ENCODE measurements around the gene C2CD3.
"Not testable (repeated sequence)": the region's sequence is repeated elsewhere in the genome, so short reads cannot be mapped to it uniquely, and the experiment has no call there.

Gene C2CD3

GRCh38 chr11:74141241-74141695, 29.5 kb downstream of the C2CD3 start:
- Mint-ChIP-seq H3K27ac (no peak overlapping the region), H3K9me3 (no peaks in the 10 kb centered on the region), H3K4me1 (no peaks in the 10 kb centered on the region), H3K27me3 (no peaks in the 10 kb centered on the region), H3K4me3 (no peak overlapping the region)
- DNase-seq (no peak), ATAC-seq (no peak)

- not testable (repeated sequence) for H3K9me3 Mint-ChIP-seq
These were observed 30.8 kb downstream of the C2CD3 start for GRCh38 chr11:74139919-74140431.

GRCh38 chr11:74139151-74139918, 31.5 kb downstream of the C2CD3 start:
- Mint-ChIP-seq H3K27ac (no peak overlapping the region), H3K4me3 (no peak overlapping the region)

More at GRCh38 chr11:74139919-74140431, 30.8 kb downstream of the C2CD3 start:
- not testable (repeated sequence) for H3K27ac Mint-ChIP-seq, ATAC-seq, H3K4me3 Mint-ChIP-seq, DNase-seq, H3K4me1 Mint-ChIP-seq, H3K27me3 Mint-ChIP-seq

GRCh38 chr11:74138572-74138971, 32.2 kb downstream of the C2CD3 start:
- no peak overlapping the region for H3K27ac Mint-ChIP-seq
- no peak overlapping the region for H3K4me3 Mint-ChIP-seq
- H3K4me1 Mint-ChIP-seq = no peaks in the 10 kb centered on the region
- H3K27me3 Mint-ChIP-seq = no peaks in the 10 kb centered on the region
- DNase-seq (no peak), ATAC-seq (no peak)
- no peaks in the 10 kb centered on the region for H3K9me3 Mint-ChIP-seq

More at GRCh38 chr11:74139151-74139918, 31.5 kb downstream of the C2CD3 start:
- Mint-ChIP-seq H3K4me1 (no peaks in the 10 kb centered on the region), H3K9me3 (no peaks in the 10 kb centered on the region), H3K27me3 (no peaks in the 10 kb centered on the region)
- DNase-seq = no peak
- no peak for ATAC-seq

GRCh38 chr11:74138021-74138420, 32.8 kb downstream of the C2CD3 start:
- Mint-ChIP-seq H3K27ac (no peak overlapping the region), H3K9me3 (no peaks in the 10 kb centered on the region), H3K27me3 (no peaks in the 10 kb centered on the region), H3K4me1 (no peaks in the 10 kb centered on the region), H3K4me3 (no peak overlapping the region)
- DNase-seq (no peak), ATAC-seq (no peak)

GRCh38 chr11:74135127-74135840, 35.5 kb downstream of the C2CD3 start:
- Mint-ChIP-seq H3K9me3 (no peaks in the 10 kb centered on the region), H3K4me3 (no peak overlapping the region), H3K27me3 (no peaks in the 10 kb centered on the region), H3K4me1 (no peaks in the 10 kb centered on the region), H3K27ac (peak overlapping the region in 1 of 2 donors; percentile 20)
- ATAC-seq = no peak
- no peak for DNase-seq

GRCh38 chr11:74134661-74135060, 36.1 kb downstream of the C2CD3 start:
- no peaks in the 10 kb centered on the region for H3K9me3 Mint-ChIP-seq
- H3K27me3 Mint-ChIP-seq = no peaks in the 10 kb centered on the region
- DNase-seq (no peak), ATAC-seq (no peak)
- H3K4me3 Mint-ChIP-seq = no peak overlapping the region
- no peaks in the 10 kb centered on the region for H3K4me1 Mint-ChIP-seq
- H3K27ac Mint-ChIP-seq = no peak overlapping the region

- ATAC-seq (no peak), DNase-seq (no peak)
- no peak overlapping the region for H3K4me3 Mint-ChIP-seq
- no peaks in the 10 kb centered on the region for H3K4me1 Mint-ChIP-seq
- H3K9me3 Mint-ChIP-seq = no peaks in the 10 kb centered on the region
- no peaks in the 10 kb centered on the region for H3K27me3 Mint-ChIP-seq
- H3K27ac Mint-ChIP-seq = no peak overlapping the region
These were observed 37.4 kb downstream of the C2CD3 start for GRCh38 chr11:74133436-74133835.

- H3K4me1 Mint-ChIP-seq = no peaks in the 10 kb centered on the region
- no peaks in the 10 kb centered on the region for H3K9me3 Mint-ChIP-seq
- no peak overlapping the region for H3K4me3 Mint-ChIP-seq
- H3K27me3 Mint-ChIP-seq = no peaks in the 10 kb centered on the region
- DNase-seq = no peak
- no peak for ATAC-seq
- no peak overlapping the region for H3K27ac Mint-ChIP-seq
These were observed 38.0 kb downstream of the C2CD3 start for GRCh38 chr11:74132833-74133232.

GRCh38 chr11:74129121-74129520, 41.7 kb downstream of the C2CD3 start:
- not testable (repeated sequence) for DNase-seq, H3K4me1 Mint-ChIP-seq, H3K9me3 Mint-ChIP-seq, H3K27ac Mint-ChIP-seq, ATAC-seq, H3K4me3 Mint-ChIP-seq, H3K27me3 Mint-ChIP-seq

- Mint-ChIP-seq H3K27me3 (no peaks in the 10 kb centered on the region), H3K4me3 (no peak overlapping the region), H3K27ac (no peak overlapping the region), H3K4me1 (no peaks in the 10 kb centered on the region), H3K9me3 (no peaks in the 10 kb centered on the region)
- ATAC-seq (no peak), DNase-seq (no peak)
These were observed 47.8 kb downstream of the C2CD3 start for GRCh38 chr11:74123008-74123448.

GRCh38 chr11:74121804-74122203, 49.0 kb downstream of the C2CD3 start:
- Mint-ChIP-seq H3K27me3 (no peaks in the 10 kb centered on the region), H3K9me3 (no peaks in the 10 kb centered on the region), H3K4me3 (no peak overlapping the region), H3K27ac (no peak overlapping the region), H3K4me1 (no peaks in the 10 kb centered on the region)
- ATAC-seq (no peak), DNase-seq (no peak)

- ATAC-seq, H3K27ac Mint-ChIP-seq, H3K27me3 Mint-ChIP-seq, H3K4me1 Mint-ChIP-seq, H3K4me3 Mint-ChIP-seq, H3K9me3 Mint-ChIP-seq, DNase-seq: not testable (repeated sequence)
These were observed 50.4 kb downstream of the C2CD3 start for GRCh38 chr11:74120260-74121035.

GRCh38 chr11:74116719-74117118, 54.1 kb downstream of the C2CD3 start:
- H3K4me1 Mint-ChIP-seq = no peaks in the 10 kb centered on the region
- peaks cover 0 to 7% of the 10 kb centered on the region in 2 donors for H3K9me3 Mint-ChIP-seq
- H3K27ac Mint-ChIP-seq = no peak overlapping the region
- ATAC-seq (no peak), DNase-seq (no peak)
- H3K27me3 Mint-ChIP-seq = no peaks in the 10 kb centered on the region
- no peak overlapping the region for H3K4me3 Mint-ChIP-seq

GRCh38 chr11:74112877-74113276, 57.9 kb downstream of the C2CD3 start:
- Mint-ChIP-seq H3K4me1 (no peaks in the 10 kb centered on the region), H3K27me3 (no peaks in the 10 kb centered on the region), H3K27ac (no peak overlapping the region), H3K4me3 (no peak overlapping the region), H3K9me3 (peaks cover 0 to 7% of the 10 kb centered on the region in 2 donors)
- DNase-seq = no peak
- no peak for ATAC-seq

Data from stimulated activated naive CD8-positive, alpha-beta T cell treated with anti-CD3 and anti-CD28 coated beads, Interleukin-15, amount 100 ng/mL, for 72 hours (primary cell).